Measurements from ENCODE around the gene GRAP. TPM values are rescaled to one million over a fixed set of nuclear protein-coding genes. Genes with fewer than 3 reads are reported as not detected.

The GRAP gene
- total RNA-seq, 1 donor from 2014 or later: 0.64 TPM

DNA sequence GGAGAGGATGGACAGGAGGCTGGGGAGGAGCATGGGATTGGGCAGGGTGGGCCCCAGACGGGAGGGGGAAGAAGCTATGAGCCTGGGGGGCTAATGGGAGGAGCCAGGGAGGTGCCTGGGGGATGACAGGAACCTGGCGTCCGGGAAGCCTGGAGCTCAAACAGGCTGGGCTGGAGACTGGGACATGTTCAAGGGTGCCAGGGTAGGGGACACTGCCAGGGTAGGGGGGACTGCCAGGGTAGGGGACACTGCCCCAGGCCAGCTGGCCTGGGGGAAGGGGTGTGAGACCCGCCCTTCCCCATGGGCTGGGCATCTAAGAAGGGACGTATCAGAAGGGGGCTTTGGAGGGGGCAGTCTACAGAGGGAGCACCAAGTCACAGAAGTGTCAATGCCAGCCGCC is 35.2 kb downstream of the GRAP start:
- no peak for TF ChIP-seq CTCF (IDR thresholded peaks at IDR 0.05; ENCODE audit: partially characterized antibody, unreplicated experiment)
- H3K9me3 Mint-ChIP-seq (ENCODE audit: unreplicated experiment): peaks cover 4% of the 10 kb centered on the region
- peaks cover 13% of the 10 kb centered on the region for H3K27me3 Mint-ChIP-seq (ENCODE audit: unreplicated experiment)
- DNase-seq: no peak
- H3K4me1 Mint-ChIP-seq (ENCODE audit: low read depth, unreplicated experiment): peaks cover 2% of the 10 kb centered on the region
- no peak overlapping the region for H3K4me3 Mint-ChIP-seq (ENCODE audit: unreplicated experiment)
- H3K27ac Mint-ChIP-seq (ENCODE audit: unreplicated experiment): no peak overlapping the region
- no peaks in the 10 kb centered on the region for H3K36me3 Mint-ChIP-seq (ENCODE audit: unreplicated experiment)

GRCh38 chr17:19010729-19011505 is 35.8 kb downstream of the GRAP start:
- Mint-ChIP-seq H3K4me3 (ENCODE audit: unreplicated experiment) (no peak overlapping the region), H3K27me3 (ENCODE audit: unreplicated experiment) (peaks cover 13% of the 10 kb centered on the region), H3K36me3 (ENCODE audit: unreplicated experiment) (no peaks in the 10 kb centered on the region), H3K27ac (ENCODE audit: unreplicated experiment) (no peak overlapping the region), H3K9me3 (ENCODE audit: unreplicated experiment) (peaks cover 4% of the 10 kb centered on the region), H3K4me1 (ENCODE audit: low read depth, unreplicated experiment) (peaks cover 2% of the 10 kb centered on the region)
- no peak for DNase-seq
- no peak for TF ChIP-seq CTCF (IDR thresholded peaks at IDR 0.05; ENCODE audit: partially characterized antibody, unreplicated experiment)

GRCh38 chr17:19009970-19010369 is 36.8 kb downstream of the GRAP start:
- Mint-ChIP-seq H3K4me1 (ENCODE audit: low read depth, unreplicated experiment) (no peaks in the 10 kb centered on the region), H3K4me3 (ENCODE audit: unreplicated experiment) (no peak overlapping the region), H3K27ac (ENCODE audit: unreplicated experiment) (no peak overlapping the region), H3K36me3 (ENCODE audit: unreplicated experiment) (no peaks in the 10 kb centered on the region), H3K9me3 (ENCODE audit: unreplicated experiment) (peaks cover 4% of the 10 kb centered on the region), H3K27me3 (ENCODE audit: unreplicated experiment) (peaks cover 7% of the 10 kb centered on the region)
- TF ChIP-seq CTCF (IDR thresholded peaks at IDR 0.05; ENCODE audit: partially characterized antibody, unreplicated experiment): no peak
- no peak for DNase-seq

- no peak for DNase-seq
- Mint-ChIP-seq H3K27me3 (ENCODE audit: unreplicated experiment) (peaks cover 4% of the 10 kb centered on the region), H3K9me3 (ENCODE audit: unreplicated experiment) (peaks cover 2% of the 10 kb centered on the region), H3K27ac (ENCODE audit: unreplicated experiment) (no peak overlapping the region), H3K4me3 (ENCODE audit: unreplicated experiment) (no peak overlapping the region), H3K4me1 (ENCODE audit: low read depth, unreplicated experiment) (no peaks in the 10 kb centered on the region), H3K36me3 (ENCODE audit: unreplicated experiment) (no peaks in the 10 kb centered on the region)
- no peak for TF ChIP-seq CTCF (IDR thresholded peaks at IDR 0.05; ENCODE audit: partially characterized antibody, unreplicated experiment)
These were observed 40.1 kb downstream of the GRAP start for GRCh38 chr17:19006698-19007097.

GRCh38 chr17:19005789-19006430 is 40.8 kb downstream of the GRAP start:
- no peaks in the 10 kb centered on the region for H3K4me1 Mint-ChIP-seq (ENCODE audit: low read depth, unreplicated experiment)
- no peak overlapping the region for H3K27ac Mint-ChIP-seq (ENCODE audit: unreplicated experiment)
- peaks cover 4% of the 10 kb centered on the region for H3K27me3 Mint-ChIP-seq (ENCODE audit: unreplicated experiment)
- no peaks in the 10 kb centered on the region for H3K36me3 Mint-ChIP-seq (ENCODE audit: unreplicated experiment)
- H3K4me3 Mint-ChIP-seq (ENCODE audit: unreplicated experiment): peak overlapping the region; percentile 28
- no peak for DNase-seq
- TF ChIP-seq CTCF (IDR thresholded peaks at IDR 0.05; ENCODE audit: partially characterized antibody, unreplicated experiment): no peak
- peaks cover 2% of the 10 kb centered on the region for H3K9me3 Mint-ChIP-seq (ENCODE audit: unreplicated experiment)

Measured in glutamatergic neuron (in vitro differentiated cells).